H1 (cell line): ENCODE measurements around the gene NFAM1.

Source experiments
- CBX8 ChIP-seq: fragments of 300-800, 300-1000 bp; sonication (generic); IDR thresholded peaks from 2 replicates; pipeline ENCODE4 v1.7.1; 2016; ENCODE audit warnings: low read depth, low read length, borderline replicate concordance
- CTCF ChIP-seq, 3 experiments: IDR thresholded peaks; 1 replicate in 2 of 3; 2 replicates in 1 of 3; pipeline versions ENCODE4 v1.5.1 to v1.6.1; 2011; ENCODE audit warnings: low read length in 3 of 3, mild to moderate bottlenecking in 3 of 3, inconsistent platforms in 2 of 3, low read depth in 1 of 3, moderate library complexity in 1 of 3; ENCODE audit not compliant: insufficient read depth in 1 of 3; ENCODE audit errors: control extremely low read depth in 1 of 3
- EGR1 ChIP-seq: IDR thresholded peaks from 2 replicates; pipeline ENCODE4 v1.6.1; 2011; ENCODE audit warnings: low read depth, low read length, borderline replicate concordance
- EZH2 ChIP-seq: fragments of 200-600 bp; sonication (generic); IDR thresholded peaks from 2 replicates; pipeline ENCODE4 v1.7.1; 2012; ENCODE audit warnings: low read depth, mild to moderate bottlenecking, moderate library complexity, low read length, inconsistent platforms; ENCODE audit not compliant: severe bottlenecking
- GABPA ChIP-seq: IDR thresholded peaks from 2 replicates; pipeline ENCODE4 v1.6.1; 2011; ENCODE audit warnings: mild to moderate bottlenecking, low read length, moderate library complexity, borderline replicate concordance; ENCODE audit not compliant: insufficient read depth
- GTF2F1 ChIP-seq: IDR thresholded peaks from 2 replicates; pipeline ENCODE4 v1.6.1; 2012; ENCODE audit warnings: low read depth, low read length, improper control_type of control experiment, borderline replicate concordance
- JUND ChIP-seq: IDR thresholded peaks from 2 replicates; pipeline ENCODE4 v1.6.1; 2011; ENCODE audit warnings: mild to moderate bottlenecking, improper control_type of control experiment, low read length
- MAX ChIP-seq: IDR thresholded peaks from 2 replicates; pipeline ENCODE4 v1.6.1; 2012; ENCODE audit warnings: inconsistent platforms
- PHF8 ChIP-seq: fragments of 200-600 bp; sonication (generic); conservative IDR thresholded peaks from 2 replicates; pipeline ENCODE4 v1.7.1; 2012; ENCODE audit warnings: low read depth, mild to moderate bottlenecking, inconsistent platforms, low read length, moderate library complexity
- RAD21 ChIP-seq, 2 experiments: IDR thresholded peaks in 1 of 2; conservative IDR thresholded peaks in 1 of 2; 2 replicates each; pipeline ENCODE4 v1.6.1; 2011; ENCODE audit warnings: low read depth in 2 of 2, low read length in 2 of 2, improper control_type of control experiment in 1 of 2, inconsistent platforms in 1 of 2, mild to moderate bottlenecking in 1 of 2, moderate library complexity in 1 of 2
- SUZ12 ChIP-seq: fragments of 200-600 bp; sonication (generic); IDR thresholded peaks from 2 replicates; pipeline ENCODE4 v1.6.1; 2012; ENCODE audit warnings: mild to moderate bottlenecking, inconsistent platforms, low read length, moderate library complexity, mixed read lengths
- USF2 ChIP-seq: IDR thresholded peaks from 2 replicates; pipeline ENCODE4 v1.6.1; 2011; ENCODE audit warnings: low read length, improper control_type of control experiment
- ZNF274 ChIP-seq: IDR thresholded peaks from 2 replicates; pipeline ENCODE4 v1.7.0; 2012; ENCODE audit warnings: low read length, borderline replicate concordance; ENCODE audit errors: extremely low read depth

- no peak for TF ChIP-seq CTCF (IDR thresholded peaks at IDR 0.05; ENCODE audit: control extremely low read depth in 1 of 3, insufficient read depth in 1 of 3, low read depth in 1 of 3, low read length in 3 of 3)
- TF ChIP-seq EGR1 = no peak
- no peak for TF ChIP-seq MAX
- no peak for TF ChIP-seq PHF8
- TF ChIP-seq GABPA = no peak
- no peak for TF ChIP-seq SUZ12
- TF ChIP-seq EZH2 = no peak
- no peak for TF ChIP-seq RAD21 (IDR thresholded peaks at IDR 0.05 in 1 of 2, conservative IDR thresholded peaks at IDR 0.05 in 1 of 2; ENCODE audit: low read depth in 2 of 2, low read length in 2 of 2)
- no peak for TF ChIP-seq GTF2F1
- TF ChIP-seq CBX8 = no peak
- no peak for TF ChIP-seq USF2
- TF ChIP-seq JUND = peak; percentile 60; the same call in 1 of the 2 replicates
- TF ChIP-seq ZNF274 = no peak
These were observed 29.3 kb upstream of the NFAM1 start for GRCh38 chr22:42461511-42461910.
